GM06990 (cell line): ENCODE measurements around the gene SORCS1.
A peak's percentile ranks its signal among the peaks of the same experiment; 100 is the strongest.

Experiments
- DNase-seq: peaks from one replicate; pipeline ENCODE4 v3.0.0-alpha.2; 2011; ENCODE audit not compliant: insufficient read length; ENCODE audit errors: extremely low read depth
- H3K27me3 ChIP-seq: replicated peaks from 2 replicates; pipeline ENCODE4 v1.6.0; 2011; ENCODE audit warnings: low read length; ENCODE audit not compliant: control insufficient read depth, insufficient read depth
- H3K36me3 ChIP-seq: 2 replicates; pipeline ENCODE4 v1.5.1; 2011; ENCODE audit warnings: low read length; ENCODE audit not compliant: control insufficient read depth, insufficient read depth
- H3K4me3 ChIP-seq: replicated peaks from 2 replicates; pipeline ENCODE4 v1.5.1; 2011; ENCODE audit warnings: low read depth, mild to moderate bottlenecking, control low read depth, low read length
- TF ChIP-seq, protein P1 (sequence below): IDR thresholded peaks from 2 replicates; pipeline ENCODE4 v1.5.1; 2011; ENCODE audit warnings: low read length, control low read depth, mild to moderate bottlenecking, inconsistent platforms; ENCODE audit not compliant: insufficient read depth, poor library complexity, severe bottlenecking

The SORCS1 gene

DNA sequence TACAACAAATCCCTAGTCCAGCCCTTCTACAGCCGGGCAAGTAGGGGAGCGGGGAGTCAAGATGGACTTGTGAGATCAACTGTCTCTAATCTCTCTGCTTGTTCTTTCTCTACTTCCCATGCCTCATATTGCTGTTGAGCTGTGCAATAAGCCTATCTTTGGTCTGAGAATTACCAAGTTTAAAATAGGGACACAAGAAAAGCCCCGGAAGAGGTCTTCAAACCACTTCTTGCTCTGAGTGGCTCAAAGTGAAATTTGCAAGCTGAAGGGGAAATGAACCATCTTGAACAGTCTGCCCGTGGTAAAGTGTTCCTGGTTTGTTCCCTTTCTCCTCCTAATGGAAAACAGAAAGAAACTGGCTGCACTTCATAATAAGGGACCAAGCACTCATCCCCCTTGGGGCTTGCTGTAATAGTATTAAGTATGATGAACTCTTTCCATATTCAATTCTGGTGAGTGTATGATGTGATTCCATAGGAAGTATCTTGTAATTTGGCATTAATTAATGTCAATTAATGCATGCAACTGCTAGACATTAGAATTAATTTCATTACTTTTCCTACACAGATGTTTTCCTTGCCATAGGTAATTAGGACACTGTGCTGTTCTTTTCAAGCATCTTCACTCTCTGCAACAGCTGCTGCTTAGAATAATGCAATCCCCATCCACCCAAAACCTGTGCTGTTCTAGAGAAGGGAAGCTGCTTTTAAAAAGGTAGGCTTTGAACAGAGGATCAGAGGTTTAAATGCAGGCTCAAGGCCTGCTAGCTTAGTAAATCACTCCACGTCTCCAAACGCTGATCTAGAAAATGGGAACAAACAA is 449.6 kb downstream of the SORCS1 start:
- Histone ChIP-seq H3K4me3 (no peak overlapping the region), H3K36me3 (no peaks in the 10 kb centered on the region), H3K27me3 (no peaks in the 10 kb centered on the region; the same call in 1 of the 2 replicates)
- TF ChIP-seq, protein P1, sequence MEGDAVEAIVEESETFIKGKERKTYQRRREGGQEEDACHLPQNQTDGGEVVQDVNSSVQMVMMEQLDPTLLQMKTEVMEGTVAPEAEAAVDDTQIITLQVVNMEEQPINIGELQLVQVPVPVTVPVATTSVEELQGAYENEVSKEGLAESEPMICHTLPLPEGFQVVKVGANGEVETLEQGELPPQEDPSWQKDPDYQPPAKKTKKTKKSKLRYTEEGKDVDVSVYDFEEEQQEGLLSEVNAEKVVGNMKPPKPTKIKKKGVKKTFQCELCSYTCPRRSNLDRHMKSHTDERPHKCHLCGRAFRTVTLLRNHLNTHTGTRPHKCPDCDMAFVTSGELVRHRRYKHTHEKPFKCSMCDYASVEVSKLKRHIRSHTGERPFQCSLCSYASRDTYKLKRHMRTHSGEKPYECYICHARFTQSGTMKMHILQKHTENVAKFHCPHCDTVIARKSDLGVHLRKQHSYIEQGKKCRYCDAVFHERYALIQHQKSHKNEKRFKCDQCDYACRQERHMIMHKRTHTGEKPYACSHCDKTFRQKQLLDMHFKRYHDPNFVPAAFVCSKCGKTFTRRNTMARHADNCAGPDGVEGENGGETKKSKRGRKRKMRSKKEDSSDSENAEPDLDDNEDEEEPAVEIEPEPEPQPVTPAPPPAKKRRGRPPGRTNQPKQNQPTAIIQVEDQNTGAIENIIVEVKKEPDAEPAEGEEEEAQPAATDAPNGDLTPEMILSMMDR: no peak
- DNase-seq: peak; percentile 22

DNA sequence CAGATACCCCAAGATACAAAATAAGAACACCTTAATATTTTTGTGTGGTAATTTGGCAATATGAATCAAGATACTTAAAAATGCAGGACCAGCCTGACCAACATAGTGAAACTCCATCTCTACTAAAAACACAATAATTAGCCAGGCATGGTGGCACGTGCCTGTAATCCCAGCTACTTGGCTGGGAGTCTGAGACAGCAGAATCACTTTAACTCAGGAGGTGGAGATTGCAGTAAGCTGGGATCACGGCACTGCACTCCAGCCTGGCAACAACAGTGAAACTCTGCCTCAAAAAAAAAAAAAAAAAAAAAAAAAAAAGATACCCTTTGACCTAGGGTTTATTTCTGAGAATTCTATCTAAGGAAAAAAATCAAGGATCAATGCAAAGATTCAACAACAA is 450.7 kb downstream of the SORCS1 start:
- Histone ChIP-seq H3K36me3 (no peaks in the 10 kb centered on the region), H3K4me3 (no peak overlapping the region), H3K27me3 (no peaks in the 10 kb centered on the region; the same call in 1 of the 2 replicates)
- TF ChIP-seq, protein P1: no peak
- DNase-seq: no peak

DNA sequence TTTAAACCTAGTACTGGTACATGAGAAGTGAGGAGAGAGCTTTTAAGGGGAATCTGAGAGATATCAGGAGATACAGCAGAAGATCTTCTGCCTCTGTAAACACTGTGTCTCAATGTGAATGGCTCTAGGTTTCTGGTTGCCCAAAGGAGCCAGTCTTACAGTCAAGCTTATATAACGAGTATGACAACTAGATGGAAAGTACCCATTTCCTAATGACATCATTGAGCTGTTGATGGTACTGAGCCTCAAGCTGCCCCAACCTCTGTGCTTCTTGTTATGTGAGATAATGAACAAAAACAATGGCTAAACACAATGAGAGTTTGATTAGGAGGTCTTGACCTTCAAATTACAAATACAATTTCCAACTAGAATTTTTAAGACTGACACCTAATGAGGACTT is 451.5 kb downstream of the SORCS1 start:
- TF ChIP-seq, protein P1: no peak
- no peak overlapping the region for H3K4me3 ChIP-seq
- DNase-seq: no peak
- H3K36me3 ChIP-seq: no peaks in the 10 kb centered on the region
- H3K27me3 ChIP-seq: no peaks in the 10 kb centered on the region; the same call in 1 of the 2 replicates

DNA sequence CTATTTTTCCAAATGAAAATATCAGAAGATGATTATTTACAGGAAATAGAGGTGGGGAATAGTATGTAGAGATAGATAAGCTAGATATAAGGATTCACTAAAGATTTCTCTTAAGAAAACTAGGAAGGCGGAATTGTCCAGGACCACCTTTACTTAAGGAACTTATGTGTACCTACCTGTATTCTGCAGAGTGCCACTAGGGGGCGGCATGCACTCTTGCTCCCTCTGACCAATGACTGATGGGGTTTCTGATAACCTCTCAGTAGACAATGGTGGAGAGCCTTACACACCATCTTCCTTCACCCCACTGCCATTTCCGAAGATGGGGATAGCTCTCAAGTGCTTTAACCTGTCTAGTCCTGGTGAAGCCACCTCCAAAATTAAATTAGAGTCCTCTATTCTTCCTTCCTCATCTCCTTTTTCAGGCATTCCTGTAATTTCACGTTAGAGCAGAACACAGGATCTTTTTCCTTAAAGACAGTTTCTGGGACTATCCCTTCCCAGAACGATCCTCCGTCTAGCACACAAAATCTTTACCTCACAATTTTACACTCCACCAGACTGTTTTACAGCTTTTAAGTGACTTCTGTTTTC is 453.1 kb downstream of the SORCS1 start:
- DNase-seq: no peak
- TF ChIP-seq, protein P1: peak; percentile 90

DNA sequence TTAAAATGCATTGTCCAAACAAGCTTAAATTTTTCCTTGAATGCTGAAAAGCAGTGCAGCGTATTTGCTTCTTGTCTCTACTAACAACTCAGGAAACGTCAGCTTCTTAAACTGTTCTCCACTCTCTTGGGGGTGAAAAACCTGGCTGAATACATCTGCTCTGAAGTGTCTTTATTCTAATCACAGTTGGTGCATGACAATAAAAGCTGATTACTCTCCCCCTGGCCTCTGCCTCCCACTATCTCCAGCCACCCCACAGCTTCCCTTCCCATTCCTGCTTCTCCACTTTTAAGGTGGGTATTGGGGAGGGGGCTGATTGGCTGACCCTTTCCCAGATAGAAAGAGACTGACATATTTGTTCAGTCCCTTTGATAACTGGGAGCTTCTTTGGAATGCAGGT is 456.0 kb downstream of the SORCS1 start:
- Histone ChIP-seq H3K36me3 (no peaks in the 10 kb centered on the region), H3K4me3 (no peak overlapping the region), H3K27me3 (no peaks in the 10 kb centered on the region; the same call in 1 of the 2 replicates)
- TF ChIP-seq, protein P1: no peak
- no peak for DNase-seq

More for the DNA sequence above, 453.1 kb downstream of the SORCS1 start:
- Histone ChIP-seq H3K27me3 (no peaks in the 10 kb centered on the region), H3K4me3 (no peak overlapping the region), H3K36me3 (no peaks in the 10 kb centered on the region)
